Measurements from ENCODE around the gene HES5. TPM values are rescaled to one million over a fixed set of nuclear protein-coding genes. Genes with fewer than 3 reads are reported as not detected.

HES5 gene
- total and polyA plus RNA-seq, 5 donors = 0.52 to 1.8 (median 0.94) TPM

DNA sequence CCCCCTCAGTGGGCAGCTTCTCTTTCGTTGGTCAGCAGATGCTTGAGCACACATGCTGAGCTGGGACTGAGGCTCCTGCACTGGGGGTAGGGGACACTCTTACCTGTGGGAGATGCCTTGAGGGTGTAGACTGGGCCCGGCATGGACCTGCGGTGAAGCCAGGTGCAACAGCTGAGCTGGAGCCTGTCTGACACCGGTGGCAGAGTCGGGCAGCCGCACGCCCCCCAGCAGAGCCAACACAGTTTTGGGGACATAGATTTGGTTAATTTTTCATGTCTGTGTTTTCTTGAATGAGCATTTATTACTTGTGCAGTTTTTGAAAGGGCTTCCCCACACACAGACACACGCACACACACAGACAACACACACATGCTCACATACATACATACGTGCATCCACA lies 5.9 kb upstream of the HES5 start:
- 80% methylated on average over 9 of the region's 9 CpGs for WGBS

GRCh38 chr1:2535455-2535854 lies 5.4 kb upstream of the HES5 start:
- H3K27ac ChIP-seq (ENCODE audit: low read length) = no peak overlapping the region
- ATAC-seq (no peak), DNase-seq (no peak)
- H3K9me3 ChIP-seq (ENCODE audit: control insufficient read depth, low read length) = no peaks in the 10 kb centered on the region
- no peaks in the 10 kb centered on the region for H3K27me3 ChIP-seq (ENCODE audit: control insufficient read depth, insufficient read depth)
- intact Hi-C loops (cut with DNase I) = no loop called here
- H3K4me3 ChIP-seq (ENCODE audit: low read length) = no peak overlapping the region
- WGBS = 43% methylated on average over 27 of the region's 27 CpGs
- H3K4me1 ChIP-seq (ENCODE audit: control insufficient read depth, insufficient read depth, low read length) = peaks cover 5% of the 10 kb centered on the region

More for the DNA sequence above, 5.9 kb upstream of the HES5 start:
- ATAC-seq (no peak), DNase-seq (no peak)
- peaks cover 2% of the 10 kb centered on the region for H3K4me1 ChIP-seq (ENCODE audit: control insufficient read depth, insufficient read depth, low read length)
- no peaks in the 10 kb centered on the region for H3K9me3 ChIP-seq (ENCODE audit: control insufficient read depth, low read length)
- no peaks in the 10 kb centered on the region for H3K27me3 ChIP-seq (ENCODE audit: control insufficient read depth, insufficient read depth)
- intact Hi-C loops (cut with DNase I) = no loop called here
- no peak overlapping the region for H3K27ac ChIP-seq (ENCODE audit: low read length)
- H3K4me3 ChIP-seq (ENCODE audit: low read length) = no peak overlapping the region

GRCh38 chr1:2534687-2535441 lies 4.8 kb upstream of the HES5 start:
- ATAC-seq = no peak
- Histone ChIP-seq H3K27me3 (ENCODE audit: control insufficient read depth, insufficient read depth) (no peaks in the 10 kb centered on the region), H3K4me1 (ENCODE audit: control insufficient read depth, insufficient read depth, low read length) (peaks cover 5% of the 10 kb centered on the region), H3K9me3 (ENCODE audit: control insufficient read depth, low read length) (no peaks in the 10 kb centered on the region), H3K4me3 (ENCODE audit: low read length) (no peak overlapping the region), H3K27ac (ENCODE audit: low read length) (no peak overlapping the region)
- intact Hi-C loops (cut with DNase I) = no loop called here
- DNase-seq = no peak
- WGBS = 48% methylated on average over 18 of the region's 18 CpGs

DNA sequence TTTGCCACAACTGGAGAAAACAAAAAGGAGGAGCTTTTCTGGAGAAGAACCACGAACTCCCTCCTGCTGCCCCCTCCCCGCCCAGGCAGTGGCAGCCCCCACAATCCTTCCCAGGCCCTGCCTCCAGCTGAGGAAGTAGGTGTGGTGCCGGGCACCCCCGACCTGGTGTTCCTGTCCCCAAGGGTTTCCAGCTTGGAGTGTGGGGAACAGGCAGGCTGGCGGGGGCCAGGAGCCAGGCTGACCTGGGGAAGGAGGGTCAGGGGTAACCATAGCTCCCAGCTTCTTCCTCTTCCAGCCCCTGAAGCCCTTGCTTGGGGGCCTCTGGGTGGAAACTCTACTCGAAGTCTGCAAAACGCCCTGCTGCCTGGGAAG lies 4.2 kb upstream of the HES5 start:
- H3K9me3 ChIP-seq (ENCODE audit: control insufficient read depth, low read length) = no peaks in the 10 kb centered on the region
- intact Hi-C loops (cut with DNase I) = no loop called here
- DNase-seq (no peak), ATAC-seq (no peak)
- WGBS = 50% methylated on average over 7 of the region's 7 CpGs
- H3K27me3 ChIP-seq (ENCODE audit: control insufficient read depth, insufficient read depth) = no peaks in the 10 kb centered on the region
- H3K4me3 ChIP-seq (ENCODE audit: low read length) = no peak overlapping the region
- no peak overlapping the region for H3K27ac ChIP-seq (ENCODE audit: low read length)
- H3K4me1 ChIP-seq (ENCODE audit: control insufficient read depth, insufficient read depth, low read length) = peaks cover 5% of the 10 kb centered on the region

DNA sequence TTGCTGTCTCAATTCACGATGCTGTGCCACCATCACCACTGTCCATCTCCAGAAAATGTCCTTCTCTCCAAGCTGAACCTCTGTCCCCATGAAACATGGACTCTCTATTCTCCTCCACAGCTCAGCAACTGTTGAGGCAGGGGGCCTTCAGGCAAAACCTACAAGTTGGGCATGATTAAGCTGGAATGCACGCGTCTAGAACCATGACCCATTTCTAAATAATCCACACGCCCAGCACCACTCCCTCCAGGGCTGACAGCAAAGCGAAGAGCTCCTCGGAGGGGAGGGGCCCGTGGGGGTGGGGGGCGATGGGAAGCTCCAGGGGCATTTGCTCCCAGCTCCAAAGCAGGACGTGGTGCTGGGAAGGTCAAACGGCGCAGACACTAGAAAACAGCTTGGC lies 3.3 kb upstream of the HES5 start:
- intact Hi-C loops (cut with DNase I) = no loop called here
- ATAC-seq (no peak), DNase-seq (no peak)
- H3K4me3 ChIP-seq (ENCODE audit: low read length) = no peak overlapping the region
- no peaks in the 10 kb centered on the region for H3K27me3 ChIP-seq (ENCODE audit: control insufficient read depth, insufficient read depth)
- H3K9me3 ChIP-seq (ENCODE audit: control insufficient read depth, low read length) = no peaks in the 10 kb centered on the region
- peaks cover 5% of the 10 kb centered on the region for H3K4me1 ChIP-seq (ENCODE audit: control insufficient read depth, insufficient read depth, low read length)
- H3K27ac ChIP-seq (ENCODE audit: low read length) = no peak overlapping the region
- 87% methylated on average over 11 of the region's 11 CpGs for WGBS

DNA sequence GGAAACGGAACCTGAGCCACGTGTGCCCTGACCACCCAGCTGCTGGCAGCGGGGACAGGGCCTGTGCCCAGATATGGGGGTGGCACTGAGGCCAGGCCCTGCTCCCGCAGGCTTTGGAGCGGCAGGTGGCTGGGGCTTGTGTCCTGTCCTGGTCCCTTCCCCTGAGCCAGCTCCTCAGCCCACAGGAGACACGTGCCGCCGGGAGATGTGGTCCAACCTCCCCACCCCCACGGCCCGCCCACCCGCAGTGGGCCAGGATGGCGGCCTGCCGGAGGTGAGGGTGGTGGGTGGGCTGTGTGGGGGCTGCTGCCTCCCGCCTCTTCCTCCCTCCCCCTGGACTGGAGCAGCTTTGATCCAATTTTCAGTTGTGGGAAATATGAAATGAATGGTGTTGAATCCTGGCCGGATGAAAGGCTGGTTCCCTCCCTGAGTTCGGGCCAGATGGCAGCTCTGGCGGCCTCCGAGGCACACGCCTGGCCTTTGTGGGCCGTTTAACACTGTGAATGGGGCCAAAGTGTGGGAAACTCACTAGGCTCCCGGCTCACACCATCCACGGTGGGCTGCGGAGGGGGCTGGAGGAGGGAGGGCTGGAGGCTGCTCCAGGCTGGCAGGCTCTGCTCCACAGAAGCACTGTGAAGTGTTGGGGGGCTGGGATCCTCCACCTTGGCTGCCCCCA lies 2.6 kb upstream of the HES5 start:
- H3K4me3 ChIP-seq (ENCODE audit: low read length) = no peak overlapping the region
- no peak overlapping the region for H3K27ac ChIP-seq (ENCODE audit: low read length)
- no peaks in the 10 kb centered on the region for H3K9me3 ChIP-seq (ENCODE audit: control insufficient read depth, low read length)
- intact Hi-C loops (cut with DNase I) = no loop called here
- DNase-seq = no peak
- WGBS = 76% methylated on average over 23 of the region's 23 CpGs
- H3K27me3 ChIP-seq (ENCODE audit: control insufficient read depth, insufficient read depth) = no peaks in the 10 kb centered on the region
- no peak for ATAC-seq
- peaks cover 5% of the 10 kb centered on the region for H3K4me1 ChIP-seq (ENCODE audit: control insufficient read depth, insufficient read depth, low read length)

- ATAC-seq (no peak), DNase-seq (peak in 1 of 3 donors; percentile 79)
- Histone ChIP-seq H3K4me3 (ENCODE audit: low read length) (peak overlapping the region; percentile 52), H3K27me3 (ENCODE audit: control insufficient read depth, insufficient read depth) (no peaks in the 10 kb centered on the region), H3K9me3 (ENCODE audit: control insufficient read depth, low read length) (no peaks in the 10 kb centered on the region), H3K4me1 (ENCODE audit: control insufficient read depth, insufficient read depth, low read length) (peaks cover 6% of the 10 kb centered on the region), H3K27ac (ENCODE audit: low read length) (no peak overlapping the region)
- WGBS = 16% methylated on average over 30 of the region's 30 CpGs
- intact Hi-C loops (cut with DNase I) = no loop called here
These were observed 674 bp upstream of the HES5 start for GRCh38 chr1:2530513-2531361.

DNA sequence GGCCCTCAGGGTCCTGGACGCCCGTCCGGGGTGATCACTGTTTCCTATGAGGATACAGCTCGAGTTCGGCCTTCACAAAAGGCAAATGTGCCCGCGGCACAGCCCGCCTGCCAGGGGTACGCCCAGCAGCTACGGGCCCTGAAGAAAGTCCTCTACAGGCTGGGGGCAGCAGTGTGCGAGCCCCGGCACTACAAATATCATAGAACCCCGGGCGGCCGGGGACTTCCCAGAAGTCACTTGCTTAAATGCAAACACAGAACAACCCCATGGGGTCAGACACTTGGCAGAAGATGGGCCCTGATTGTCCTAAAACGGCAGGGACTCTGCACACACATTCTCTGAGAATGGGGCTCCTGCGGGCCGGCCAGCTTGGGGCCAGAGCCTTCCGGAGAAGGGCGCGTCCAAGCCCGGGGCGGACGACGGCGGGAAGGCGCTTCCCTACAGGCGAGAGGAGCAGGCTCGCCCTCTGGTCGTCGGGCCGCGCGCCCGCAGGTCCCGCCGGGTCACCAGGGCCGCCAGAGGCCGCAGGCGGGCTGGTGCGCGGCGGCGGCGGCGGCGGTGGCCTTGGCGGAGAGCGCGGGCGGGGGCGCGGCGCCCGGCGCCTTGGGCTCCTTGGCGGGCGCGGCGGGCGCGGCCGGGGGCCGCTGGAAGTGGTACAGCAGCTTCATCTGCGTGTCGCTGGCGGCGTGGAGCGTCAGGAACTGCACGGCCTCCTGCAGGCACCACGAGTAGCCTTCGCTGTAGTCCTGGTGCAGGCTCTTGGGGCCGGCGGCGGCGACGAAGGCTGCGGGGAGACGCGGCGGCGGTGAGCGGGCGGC lies 888 bp downstream of the HES5 start:
- Histone ChIP-seq H3K4me1 (ENCODE audit: control insufficient read depth, insufficient read depth, low read length) (peaks cover 16% of the 10 kb centered on the region), H3K9me3 (ENCODE audit: control insufficient read depth, low read length) (no peaks in the 10 kb centered on the region), H3K4me3 (ENCODE audit: low read length) (peak overlapping the region; percentile 52), H3K27ac (ENCODE audit: low read length) (peak overlapping the region; percentile 5), H3K27me3 (ENCODE audit: control insufficient read depth, insufficient read depth) (no peaks in the 10 kb centered on the region)
- DNase-seq (peak in 2 of 3 donors; percentile 82 to 83), ATAC-seq (no peak)
- intact Hi-C loops (cut with DNase I) = no loop called here
- WGBS = 7% methylated on average over 84 of the region's 84 CpGs

DNA sequence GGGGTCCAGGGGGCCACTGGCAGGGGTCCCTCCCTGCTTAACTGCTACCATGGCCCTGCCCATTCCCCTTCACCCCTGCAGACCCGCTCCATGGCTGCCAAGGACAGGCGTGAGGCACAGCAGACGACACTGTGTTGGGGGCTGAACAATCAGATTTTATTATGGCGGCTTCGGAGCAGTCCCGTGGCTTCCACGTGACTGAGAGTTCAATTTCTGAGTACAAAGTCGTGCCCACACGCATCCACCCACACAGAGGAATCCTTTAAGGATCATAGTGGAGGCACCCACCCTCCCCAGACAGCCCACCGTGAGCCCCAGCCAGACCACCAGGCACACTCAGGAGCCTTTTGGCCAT lies 1.5 kb downstream of the HES5 start:
- intact Hi-C loops (cut with DNase I) = no loop called here
- Histone ChIP-seq H3K9me3 (ENCODE audit: control insufficient read depth, low read length) (no peaks in the 10 kb centered on the region), H3K4me1 (ENCODE audit: control insufficient read depth, insufficient read depth, low read length) (peaks cover 20% of the 10 kb centered on the region), H3K27ac (ENCODE audit: low read length) (peak overlapping the region; percentile 1), H3K4me3 (ENCODE audit: low read length) (no peak overlapping the region), H3K27me3 (ENCODE audit: control insufficient read depth, insufficient read depth) (no peaks in the 10 kb centered on the region)
- ATAC-seq (no peak), DNase-seq (no peak)
- WGBS = 64% methylated on average over 10 of the region's 10 CpGs

- no peaks in the 10 kb centered on the region for H3K27me3 ChIP-seq (ENCODE audit: control insufficient read depth, insufficient read depth)
- peak overlapping the region; percentile 40 for H3K27ac ChIP-seq (ENCODE audit: low read length)
- no peaks in the 10 kb centered on the region for H3K9me3 ChIP-seq (ENCODE audit: control insufficient read depth, low read length)
- ATAC-seq (peak; percentile 19 to 51), DNase-seq (peak; percentile 60 to 88 (median 87))
- 49% methylated on average over 12 of the region's 12 CpGs for WGBS
- H3K4me3 ChIP-seq (ENCODE audit: low read length) = no peak overlapping the region
- intact Hi-C loops (cut with DNase I) = no loop called here
- H3K4me1 ChIP-seq (ENCODE audit: control insufficient read depth, insufficient read depth, low read length) = peaks cover 20% of the 10 kb centered on the region
These were observed 2.0 kb downstream of the HES5 start for GRCh38 chr1:2528016-2528415.
